Right atrium auricular region (tissue), 2 donors: ENCODE data around the gene TBC1D10B. TPM values are rescaled to one million over a fixed set of nuclear protein-coding genes. Genes with fewer than 3 reads are reported as not detected.

Experiments used
- DNase-seq: peaks from one replicate; pipeline ENCODE4 v3.0.0-alpha.2; 2019; ENCODE audit warnings: low spot score
- H3K27ac ChIP-seq, 2 donors: fragments of 200-600 bp; sonication (generic); 1 replicate in 1 of 2; 2 replicates in 1 of 2; pipeline ENCODE4 v1.5.1; 2016 to 2019
- H3K27me3 ChIP-seq, 2 donors: fragments of 200-600 bp; sonication (generic); one replicate each; pipeline versions ENCODE4 v1.5.1 to v1.6.0; 2017 to 2019
- H3K36me3 ChIP-seq: fragments of 200-600 bp; sonication (generic); one replicate; pipeline ENCODE4 v1.5.1; 2016
- H3K4me1 ChIP-seq, 2 donors: fragments of 200-600 bp; sonication (generic); one replicate each; pipeline versions ENCODE4 v1.5.1 to v1.6.0; 2017 to 2019
- H3K4me3 ChIP-seq, 2 donors: fragments of 200-600 bp; sonication (generic); 1 replicate in 1 of 2; 2 replicates in 1 of 2; pipeline ENCODE4 v1.5.1; 2017 to 2019; ENCODE audit warnings: mild to moderate bottlenecking in 1 of 2, moderate library complexity in 1 of 2
- H3K9me3 ChIP-seq, 2 donors: fragments of 200-600 bp; sonication (generic); one replicate each; pipeline ENCODE4 v1.5.1; 2019
- total RNA-seq, 2 donors: library from RNA; depleted of rRNA; stranded (reverse); fragments of >200 nt; gene quantifications; one replicate each; pipeline ENCODE4 v1.1.0, GENCODE V29; 2016
- TF ChIP-seq, protein P1 (sequence below), 2 donors: fragments of 200-600 bp; sonication (generic); IDR thresholded peaks; one replicate each; pipeline ENCODE4 v1.5.1; 2019; ENCODE audit warnings: antibody characterized with exemption in 2 of 2

Gene TBC1D10B
- total RNA-seq, 2 donors from 2014 or later: 20.0 to 22.3 TPM

DNA sequence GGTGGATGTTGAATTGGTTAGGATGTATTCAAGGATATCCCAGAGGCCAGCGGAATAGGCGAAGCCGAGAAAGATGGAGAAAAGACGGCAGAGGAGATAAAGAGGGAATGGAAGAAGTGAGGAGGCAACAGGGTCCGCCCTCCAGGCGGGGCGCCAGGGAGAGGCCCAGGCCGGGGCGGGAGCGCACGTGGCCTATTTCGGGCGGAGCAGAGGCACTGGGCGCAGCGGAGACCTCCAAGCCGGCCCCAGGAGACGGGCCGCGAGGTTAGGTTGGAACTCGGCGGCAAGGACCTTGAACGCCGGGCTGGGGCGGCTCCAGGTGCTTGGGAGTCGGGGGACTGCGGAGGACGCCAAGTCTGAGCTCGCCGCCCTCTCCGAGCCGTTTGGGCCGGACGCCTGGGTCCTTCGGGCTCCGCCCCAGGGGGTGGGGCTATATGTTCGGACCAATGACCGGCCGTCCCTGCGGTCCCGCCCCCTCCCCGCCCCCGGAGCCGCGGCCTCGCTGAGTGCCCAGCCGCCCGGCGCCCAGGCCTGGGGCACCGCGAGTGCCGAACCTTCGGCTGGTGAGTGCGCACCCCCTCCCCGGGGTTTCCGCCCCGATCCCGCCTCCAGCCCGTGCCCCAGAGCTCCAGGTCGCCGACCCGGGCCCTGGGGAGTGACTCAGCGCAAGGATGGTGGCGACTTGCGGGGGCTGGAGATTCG is 37.0 kb upstream of the TBC1D10B start, which contains the start of gene ZNF771:
ZNF771 (plus strand) TSS at position 505 of the 702 bp plus-strand sequence. CDS start 448 bp downstream, outside the sequence.
- peaks cover 1% of the 10 kb centered on the region for H3K36me3 ChIP-seq
- TF ChIP-seq, protein P1, sequence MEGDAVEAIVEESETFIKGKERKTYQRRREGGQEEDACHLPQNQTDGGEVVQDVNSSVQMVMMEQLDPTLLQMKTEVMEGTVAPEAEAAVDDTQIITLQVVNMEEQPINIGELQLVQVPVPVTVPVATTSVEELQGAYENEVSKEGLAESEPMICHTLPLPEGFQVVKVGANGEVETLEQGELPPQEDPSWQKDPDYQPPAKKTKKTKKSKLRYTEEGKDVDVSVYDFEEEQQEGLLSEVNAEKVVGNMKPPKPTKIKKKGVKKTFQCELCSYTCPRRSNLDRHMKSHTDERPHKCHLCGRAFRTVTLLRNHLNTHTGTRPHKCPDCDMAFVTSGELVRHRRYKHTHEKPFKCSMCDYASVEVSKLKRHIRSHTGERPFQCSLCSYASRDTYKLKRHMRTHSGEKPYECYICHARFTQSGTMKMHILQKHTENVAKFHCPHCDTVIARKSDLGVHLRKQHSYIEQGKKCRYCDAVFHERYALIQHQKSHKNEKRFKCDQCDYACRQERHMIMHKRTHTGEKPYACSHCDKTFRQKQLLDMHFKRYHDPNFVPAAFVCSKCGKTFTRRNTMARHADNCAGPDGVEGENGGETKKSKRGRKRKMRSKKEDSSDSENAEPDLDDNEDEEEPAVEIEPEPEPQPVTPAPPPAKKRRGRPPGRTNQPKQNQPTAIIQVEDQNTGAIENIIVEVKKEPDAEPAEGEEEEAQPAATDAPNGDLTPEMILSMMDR (IDR thresholded peaks at IDR 0.05): no peak
- DNase-seq: peak; percentile 89
- no peaks in the 10 kb centered on the region for H3K27me3 ChIP-seq
- H3K4me3 ChIP-seq: peak within 1 kb of the TSS; percentile 61 to 83
- peak within 1 kb of the TSS; percentile 69 to 85 for H3K27ac ChIP-seq
- no peaks in the 10 kb centered on the region for H3K9me3 ChIP-seq
- H3K4me1 ChIP-seq: peaks cover 0 to 26% of the 10 kb centered on the region in 2 donors

DNA sequence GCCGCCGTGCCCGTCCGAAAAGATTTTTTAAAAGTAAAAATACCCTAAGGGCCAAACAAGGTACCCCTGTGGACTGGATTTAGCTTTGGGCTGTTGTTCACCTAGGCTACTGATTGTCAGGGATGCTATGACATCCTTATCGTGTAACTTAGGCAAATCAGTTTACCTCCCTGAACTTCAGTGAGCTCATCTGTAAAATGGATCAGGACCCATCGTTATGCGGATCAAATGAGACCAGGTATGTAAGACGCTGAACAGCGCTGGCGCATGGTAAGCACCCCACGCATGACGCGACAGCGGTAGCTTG is 36.5 kb upstream of the TBC1D10B start:
- Histone ChIP-seq H3K36me3 (no peaks in the 10 kb centered on the region), H3K27ac (peak overlapping the region; percentile 69 to 85), H3K9me3 (no peaks in the 10 kb centered on the region), H3K27me3 (no peaks in the 10 kb centered on the region), H3K4me1 (peaks cover 0 to 26% of the 10 kb centered on the region in 2 donors), H3K4me3 (peak overlapping the region; percentile 61 to 83)
- TF ChIP-seq, protein P1 (IDR thresholded peaks at IDR 0.05): no peak
- DNase-seq: no peak

DNA sequence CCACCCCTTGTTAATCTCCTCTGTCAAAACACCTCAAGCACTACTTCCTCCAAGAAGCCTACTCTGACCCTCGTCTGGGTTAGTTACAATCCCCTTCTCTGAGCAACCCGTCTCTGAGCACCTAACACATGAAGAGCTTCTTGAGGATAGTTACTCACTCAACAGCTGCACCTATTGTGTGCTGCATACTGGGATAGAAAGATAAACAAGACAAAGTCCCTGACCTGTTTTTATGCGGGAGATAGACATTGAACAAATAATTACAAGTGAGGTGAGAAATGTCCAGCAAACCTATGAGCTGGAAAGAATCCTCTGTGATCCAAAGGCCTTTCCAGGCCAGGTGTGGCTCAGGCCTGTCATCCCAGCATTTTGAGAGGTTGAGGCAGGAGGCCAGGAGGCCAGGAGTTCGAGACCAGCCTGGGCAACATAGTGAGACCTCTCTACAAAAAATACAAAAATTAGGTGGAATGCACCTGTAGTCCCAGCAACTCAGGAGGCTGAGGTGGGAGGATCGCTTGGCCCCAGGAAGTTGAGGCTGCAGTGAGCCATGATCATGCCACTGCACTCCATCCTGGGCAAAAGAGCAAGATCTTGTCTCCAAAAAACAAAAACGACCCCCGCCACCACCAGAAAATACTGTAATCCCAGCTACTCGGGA is 31.6 kb upstream of the TBC1D10B start:
- Histone ChIP-seq H3K9me3 (no peaks in the 10 kb centered on the region), H3K36me3 (peaks cover 11% of the 10 kb centered on the region), H3K4me1 (peaks cover 0 to 25% of the 10 kb centered on the region in 2 donors), H3K4me3 (no peak overlapping the region), H3K27me3 (no peaks in the 10 kb centered on the region), H3K27ac (no peak overlapping the region)
- no peak for DNase-seq
- TF ChIP-seq, protein P1 (IDR thresholded peaks at IDR 0.05): no peak

DNA sequence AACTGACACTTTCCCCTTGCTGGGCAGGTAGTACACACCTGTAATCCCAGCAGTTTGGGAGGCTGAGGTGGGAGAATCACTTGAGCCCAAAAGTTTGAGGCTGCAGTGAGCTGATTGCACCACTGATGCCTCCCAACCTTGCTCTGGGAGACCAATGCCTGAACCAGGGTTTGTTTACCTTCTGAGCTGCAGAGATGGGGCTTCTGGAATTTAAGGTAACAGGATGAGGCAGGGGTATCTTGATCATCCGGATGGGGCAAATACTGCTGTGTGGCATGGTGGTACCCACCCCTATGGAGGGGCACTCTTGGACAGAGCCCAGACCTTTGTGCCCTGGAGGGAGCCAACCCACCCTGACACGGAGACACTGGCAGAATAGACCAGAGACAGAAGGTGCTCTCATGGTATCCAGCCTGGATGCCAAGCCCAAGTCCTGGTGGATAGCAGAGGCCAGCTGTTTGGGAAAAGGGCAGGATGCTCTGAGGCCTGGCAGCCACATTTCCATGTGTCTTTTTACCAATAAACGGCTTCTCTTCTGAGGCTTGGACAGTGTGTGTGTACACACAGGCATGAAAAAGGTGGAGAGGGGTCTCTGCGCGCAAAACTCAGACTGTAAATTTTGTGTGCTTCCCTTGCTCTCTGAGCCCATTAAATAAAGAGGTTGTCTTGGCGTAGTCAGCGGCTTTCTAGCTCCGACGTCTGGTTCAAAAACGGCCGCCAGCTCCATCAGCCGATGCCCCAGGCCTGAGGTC is 29.3 kb upstream of the TBC1D10B start:
- peaks cover 0 to 34% of the 10 kb centered on the region in 2 donors for H3K4me1 ChIP-seq

DNA sequence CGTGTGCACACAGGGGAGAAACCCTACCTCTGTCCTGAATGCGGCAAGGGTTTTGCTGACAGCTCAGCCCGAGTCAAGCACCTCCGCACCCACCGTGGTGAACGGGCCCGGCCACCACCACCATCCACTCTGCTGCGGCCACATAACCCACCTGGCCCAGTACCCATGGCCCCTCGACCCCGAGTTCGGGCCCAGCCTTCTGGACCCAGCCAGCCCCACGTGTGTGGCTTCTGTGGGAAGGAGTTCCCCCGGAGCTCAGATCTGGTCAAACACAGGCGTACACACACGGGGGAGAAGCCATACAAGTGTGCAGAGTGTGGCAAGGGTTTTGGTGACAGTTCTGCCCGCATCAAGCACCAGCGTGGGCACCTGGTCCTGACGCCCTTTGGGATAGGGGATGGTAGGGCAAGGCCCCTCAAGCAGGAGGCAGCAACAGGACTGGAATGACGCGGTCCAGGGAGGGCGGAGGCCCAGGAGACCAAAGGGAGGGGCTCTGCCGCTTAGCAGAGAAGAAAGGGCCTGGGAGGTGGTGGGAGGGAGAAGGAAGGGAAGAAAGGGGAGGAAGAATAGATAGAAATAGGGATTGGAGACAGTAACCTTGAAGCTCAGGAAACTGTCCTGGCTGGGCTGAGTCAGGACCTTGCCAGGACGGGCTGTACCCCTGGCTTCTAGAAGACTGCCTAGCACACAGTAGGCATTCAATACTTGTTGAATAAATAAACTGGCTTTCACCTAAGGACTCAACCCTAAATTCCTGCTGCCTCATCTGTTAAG is 28.6 kb upstream of the TBC1D10B start:
- Histone ChIP-seq H3K36me3 (peaks cover 11% of the 10 kb centered on the region), H3K9me3 (no peaks in the 10 kb centered on the region), H3K27me3 (no peaks in the 10 kb centered on the region), H3K4me1 (peaks cover 0 to 40% of the 10 kb centered on the region in 2 donors), H3K27ac (no peak overlapping the region), H3K4me3 (no peak overlapping the region)
- TF ChIP-seq, protein P1 (IDR thresholded peaks at IDR 0.05): no peak
- DNase-seq: no peak

More for the DNA sequence above, 29.3 kb upstream of the TBC1D10B start:
- Histone ChIP-seq H3K27me3 (no peaks in the 10 kb centered on the region), H3K4me3 (peak overlapping the region; percentile 61 to 70), H3K36me3 (peaks cover 11% of the 10 kb centered on the region), H3K27ac (peak overlapping the region; percentile 85 to 88), H3K9me3 (no peaks in the 10 kb centered on the region)
- TF ChIP-seq, protein P1 (IDR thresholded peaks at IDR 0.05): no peak
- no peak for DNase-seq
